ENCODE measurements around the gene SELENOW.

SELENOW gene

GRCh38 chr19:47750752-47751151 is 27.8 kb upstream of the SELENOW start:
- no peak for DNase-seq (ENCODE audit: low read depth)
- no peak overlapping the region for H3K4me3 ChIP-seq (ENCODE audit: low read depth, low read length)
- no peak for TF ChIP-seq CTCF (IDR thresholded peaks at IDR 0.05; ENCODE audit: low read depth, low read length, missing control alignments)
- in situ Hi-C loops (cut with HindIII; ENCODE audit: low sequenced_read_pairs), result no loop called here

GRCh38 chr19:47752440-47753211 is 25.9 kb upstream of the SELENOW start:
- H3K4me3 ChIP-seq (ENCODE audit: low read depth, low read length), result no peak overlapping the region
- DNase-seq (ENCODE audit: low read depth), result no peak
- in situ Hi-C loops (cut with HindIII; ENCODE audit: low sequenced_read_pairs), result no loop called here
- TF ChIP-seq CTCF (IDR thresholded peaks at IDR 0.05; ENCODE audit: low read depth, low read length, missing control alignments), result no peak

- DNase-seq (ENCODE audit: low read depth), result no peak
- no peak for TF ChIP-seq CTCF (IDR thresholded peaks at IDR 0.05; ENCODE audit: low read depth, low read length, missing control alignments)
- in situ Hi-C loops (cut with HindIII; ENCODE audit: low sequenced_read_pairs), result no loop called here
- no peak overlapping the region for H3K4me3 ChIP-seq (ENCODE audit: low read depth, low read length)
Observed at GRCh38 chr19:47754206-47755064, 24.1 kb upstream of the SELENOW start.

GRCh38 chr19:47755065-47755761 is 23.3 kb upstream of the SELENOW start:
- no peak for TF ChIP-seq CTCF (IDR thresholded peaks at IDR 0.05; ENCODE audit: low read depth, low read length, missing control alignments)
- in situ Hi-C loops (cut with HindIII; ENCODE audit: low sequenced_read_pairs), result no loop called here
- H3K4me3 ChIP-seq (ENCODE audit: low read depth, low read length), result no peak overlapping the region
- DNase-seq (ENCODE audit: low read depth), result no peak

GRCh38 chr19:47755762-47756626 is 22.5 kb upstream of the SELENOW start:
- no peak for DNase-seq (ENCODE audit: low read depth)

More at GRCh38 chr19:47755762-47756626, 22.5 kb upstream of the SELENOW start:
- no peak for TF ChIP-seq CTCF (IDR thresholded peaks at IDR 0.05; ENCODE audit: low read depth, low read length, missing control alignments)
- in situ Hi-C loops (cut with HindIII; ENCODE audit: low sequenced_read_pairs), result no loop called here
- no peak overlapping the region for H3K4me3 ChIP-seq (ENCODE audit: low read depth, low read length)
